GM11168 (cell line): Measurements from ENCODE around the gene PRSS53.

ENCODE experiments used
- in situ Hi-C: fragments of 300-500 bp; cut with MboI; formaldehyde crosslinking; loops from one replicate; pipeline ENCODE4 v1.12.0; 2022; ENCODE audit warnings: low sequenced_read_pairs; ENCODE audit not compliant: unreplicated experiment

Gene PRSS53

GRCh38 chr16:31061126-31061812 is 27.5 kb downstream of the PRSS53 start:
- in situ Hi-C loops = no loop called here

- in situ Hi-C loops = no loop called here
These were observed 33.1 kb downstream of the PRSS53 start for GRCh38 chr16:31055613-31056012.

GRCh38 chr16:31052114-31052513 is 36.6 kb downstream of the PRSS53 start:
- in situ Hi-C loops = no loop called here

- in situ Hi-C loops = no loop called here
These were observed 38.3 kb downstream of the PRSS53 start for GRCh38 chr16:31050280-31051030.

- in situ Hi-C loops = no loop called here
These were observed 44.8 kb downstream of the PRSS53 start for GRCh38 chr16:31043898-31044481.

GRCh38 chr16:31043352-31043751 is 45.4 kb downstream of the PRSS53 start:
- in situ Hi-C loops = no loop called here

GRCh38 chr16:31042866-31043265 is 45.9 kb downstream of the PRSS53 start:
- in situ Hi-C loops = no loop called here

GRCh38 chr16:31038993-31039392 is 49.8 kb downstream of the PRSS53 start:
- in situ Hi-C loops = no loop called here

GRCh38 chr16:31036691-31037090 is 52.1 kb downstream of the PRSS53 start:
- in situ Hi-C loops = no loop called here

- in situ Hi-C loops = no loop called here
These were observed 54.8 kb downstream of the PRSS53 start for GRCh38 chr16:31033709-31034492.
